Epithelial cell of proximal tubule (primary cell): ENCODE data around the gene LRRC8D. TPM values are rescaled to one million over a fixed set of nuclear protein-coding genes. Genes with fewer than 3 reads are reported as not detected.

Experiments used
- DNase-seq: peaks from one replicate; pipeline ENCODE4 v3.0.0-alpha.2; 2011; ENCODE audit warnings: low read depth
- H3K4me3 ChIP-seq: 2 replicates; pipeline ENCODE4 v1.5.1; 2011; ENCODE audit warnings: low read depth, mild to moderate bottlenecking, low read length
- CTCF ChIP-seq: conservative IDR thresholded peaks from 2 replicates; pipeline ENCODE4 v1.5.1; 2012; ENCODE audit warnings: low read depth, mild to moderate bottlenecking, low read length
- total RNA-seq: library from RNA; depleted of rRNA; stranded (reverse); fragments of >200 nt; gene quantifications from 2 replicates; pipeline ENCODE4 v1.2.3, GENCODE V29; 2015

Gene LRRC8D
- total RNA-seq, 1 donor from 2014 or later, result 33.8 TPM

GRCh38 chr1:89827330-89827729 is 6.5 kb downstream of the LRRC8D start:
- DNase-seq, result no peak
- no peak overlapping the region for H3K4me3 ChIP-seq
- no peak for TF ChIP-seq CTCF

GRCh38 chr1:89827902-89828301 is 7.1 kb downstream of the LRRC8D start:
- TF ChIP-seq CTCF, result no peak
- no peak for DNase-seq
- H3K4me3 ChIP-seq, result no peak overlapping the region

- no peak for DNase-seq
- no peak for TF ChIP-seq CTCF
- H3K4me3 ChIP-seq, result no peak overlapping the region
Measured at GRCh38 chr1:89829186-89829585, 8.4 kb downstream of the LRRC8D start.

GRCh38 chr1:89831462-89832120 is 10.8 kb downstream of the LRRC8D start:
- DNase-seq, result no peak
- H3K4me3 ChIP-seq, result no peak overlapping the region
- TF ChIP-seq CTCF, result no peak

- H3K4me3 ChIP-seq, result no peak overlapping the region
- no peak for TF ChIP-seq CTCF
- no peak for DNase-seq
Measured at GRCh38 chr1:89832496-89833127, 11.8 kb downstream of the LRRC8D start.

GRCh38 chr1:89833183-89834082 is 12.6 kb downstream of the LRRC8D start:
- no peak overlapping the region for H3K4me3 ChIP-seq
- no peak for DNase-seq
- TF ChIP-seq CTCF, result no peak
